Endothelial cell of umbilical vein (primary cell): ENCODE data around the gene NKX3-2. TPM values are rescaled to one million over a fixed set of nuclear protein-coding genes. Genes with fewer than 3 reads are reported as not detected.
A peak's percentile ranks its signal among the peaks of the same experiment; 100 is the strongest.

Experiments used
- BruUV-seq: library from RNA; stranded (reverse); fragments of 400-500 nt; replicated peaks from 2 replicates; lab custom pipeline; 2021; lab: Mats Ljungman, UMichigan
- CTCF ChIA-PET: fragments of 300-600, 350-600 bp; sonication (Branson Sonifier 250); formaldehyde crosslinking; loops from one replicate; lab custom pipeline; 2021; ENCODE audit warnings: antibody characterized with exemption, inconsistent platforms; lab: Charles Lee
- POLR2A ChIA-PET: fragments of 300-600, 350-600 bp; sonication (Branson Sonifier 250); formaldehyde crosslinking; loops from one replicate; lab custom pipeline; 2021; ENCODE audit warnings: antibody characterized with exemption, inconsistent platforms; lab: Charles Lee
- DNase-seq: peaks from one replicate; pipeline ENCODE4 v3.0.0-alpha.2; 2011; ENCODE audit warnings: low read depth, low spot score
- FAIRE-seq: peaks from 2 replicates; lab custom pipeline; 2011; peaks lifted over from hg19 to GRCh38; lab: Jason Lieb, UNC
- H2AFZ ChIP-seq: 2 replicates; pipeline ENCODE4 v1.6.0; 2012; ENCODE audit warnings: low read depth, low read length, control low read depth, inconsistent platforms
- H3K27ac ChIP-seq: 2 replicates; pipeline ENCODE4 v1.5.1; 2011; ENCODE audit warnings: low read depth, mild to moderate bottlenecking, control low read depth, low read length, moderate library complexity; ENCODE audit not compliant: insufficient read depth
- H3K27me3 ChIP-seq, 2 experiments: 2 replicates each; pipeline versions ENCODE4 v1.6.0 to v1.6.1; 2011; ENCODE audit warnings: low read length in 2 of 2, mixed read lengths in 1 of 2; ENCODE audit not compliant: control insufficient read depth in 2 of 2, insufficient read depth in 2 of 2
- H3K36me3 ChIP-seq, 2 experiments: 2 replicates in 1 of 2; 3 replicates in 1 of 2; pipeline ENCODE4 v1.5.1; 2011; ENCODE audit warnings: low read length in 2 of 2, mild to moderate bottlenecking in 1 of 2, moderate library complexity in 1 of 2; ENCODE audit not compliant: control insufficient read depth in 2 of 2, insufficient read depth in 2 of 2; ENCODE audit errors: extremely low read depth in 1 of 2
- H3K4me1 ChIP-seq: 3 replicates; pipeline ENCODE4 v1.5.1; 2011; ENCODE audit warnings: mild to moderate bottlenecking, low read length; ENCODE audit not compliant: control insufficient read depth, insufficient read depth; ENCODE audit errors: extremely low read depth
- H3K4me2 ChIP-seq: 2 replicates; pipeline ENCODE4 v1.6.1; 2011; ENCODE audit warnings: low read length, control low read depth, mixed read lengths; ENCODE audit not compliant: insufficient read depth
- H3K4me3 ChIP-seq, 3 experiments: fragments of 200-600 bp in 1 of 3; sonication (generic), shearing (Covaris generic) in 1 of 3; replicated peaks in 1 of 3; 2 replicates each; pipeline ENCODE4 v1.5.1; 2011 to 2016; ENCODE audit warnings: control low read depth in 3 of 3, low read length in 3 of 3, mild to moderate bottlenecking in 2 of 3, inconsistent platforms in 1 of 3, low read depth in 1 of 3, moderate library complexity in 1 of 3; ENCODE audit not compliant: insufficient read depth in 1 of 3
- H3K79me2 ChIP-seq: 2 replicates; pipeline ENCODE4 v1.6.0; 2012; ENCODE audit warnings: low read length, inconsistent platforms; ENCODE audit not compliant: control insufficient read depth, insufficient read depth
- H3K9ac ChIP-seq: replicated peaks from 2 replicates; pipeline ENCODE3; 2011; ENCODE audit warnings: low read length, control low read depth; ENCODE audit not compliant: insufficient read depth; ENCODE audit errors: extremely low read depth
- H3K9me1 ChIP-seq: replicated peaks from 3 replicates; pipeline ENCODE4 v1.6.0; 2011; ENCODE audit warnings: mild to moderate bottlenecking, low read length; ENCODE audit not compliant: control insufficient read depth, insufficient read depth; ENCODE audit errors: extremely low read depth
- H3K9me3 ChIP-seq: replicated peaks from 2 replicates; pipeline ENCODE4 v1.5.1; 2012; ENCODE audit warnings: low read length, inconsistent platforms; ENCODE audit not compliant: control insufficient read depth, insufficient read depth
- H4K20me1 ChIP-seq: replicated peaks from 2 replicates; pipeline ENCODE3; 2011; ENCODE audit warnings: mild to moderate bottlenecking, low read length; ENCODE audit not compliant: control insufficient read depth, insufficient read depth; ENCODE audit errors: extremely low read depth
- CTCF ChIP-seq, 2 donors: IDR thresholded peaks; 1 replicate in 1 of 2; 2 replicates in 1 of 2; pipeline ENCODE4 v1.5.1; 2011; ENCODE audit warnings: low read length in 2 of 2, mild to moderate bottlenecking in 2 of 2, moderate library complexity in 2 of 2, control low read depth in 1 of 2, inconsistent platforms in 1 of 2, low read depth in 1 of 2; ENCODE audit not compliant: insufficient read depth in 1 of 2; ENCODE audit errors: extremely low read depth in 1 of 2
- EZH2 ChIP-seq: IDR thresholded peaks from 2 replicates; pipeline ENCODE4 v1.6.1; 2012; ENCODE audit warnings: borderline replicate concordance, low read depth, mild to moderate bottlenecking, moderate library complexity, low read length, inconsistent platforms; ENCODE audit not compliant: severe bottlenecking
- GATA2 ChIP-seq: IDR thresholded peaks from 2 replicates; pipeline ENCODE4 v1.7.0; 2011; ENCODE audit warnings: low read depth, mild to moderate bottlenecking, moderate library complexity, mixed read lengths, low read length; ENCODE audit not compliant: insufficient read length, insufficient read depth
- JUN ChIP-seq: IDR thresholded peaks from 2 replicates; pipeline ENCODE4 v1.6.1; 2011; ENCODE audit warnings: borderline replicate concordance, low read depth; ENCODE audit not compliant: insufficient read length, insufficient read depth
- MYC ChIP-seq: IDR thresholded peaks from one replicate; pipeline ENCODE4 v1.6.1; 2011; ENCODE audit warnings: mild to moderate bottlenecking, low read depth, low read length
- POLR2A ChIP-seq: IDR thresholded peaks from 2 replicates; pipeline ENCODE4 v1.6.1; 2012; ENCODE audit warnings: low read depth, mild to moderate bottlenecking, control low read depth, low read length
- dilution Hi-C: fragments of 300-500 bp; cut with MboI; formaldehyde crosslinking; loops from one replicate; pipeline ENCODE4 v1.15.0; 2019; ENCODE audit warnings: low sequenced_read_pairs; ENCODE audit not compliant: extremely low pct_ligation_motif_present
- intact Hi-C: fragments of 100-400 bp; cut with micrococcal nuclease; formaldehyde crosslinking; loops from one replicate; pipeline ENCODE4 v1.10.0; 2022
- polyA plus RNA-seq, 4 experiments: library from polyadenylated mRNA; depleted of rRNA in 3 of 4; stranded (reverse) in 3 of 4; unstranded in 1 of 4; fragments of >200 nt; gene quantifications; 2 replicates each; pipeline versions ENCODE4 v1.2.1 to v1.2.3, GENCODE V29; 2011 to 2012; ENCODE audit warnings: missing spikeins in 1 of 4
- total RNA-seq: library from RNA; stranded (reverse); gene quantifications from 2 replicates; pipeline ENCODE4 v1.2.3, GENCODE V29; 2021

Gene NKX3-2
- total and polyA plus RNA-seq, 2 donors (not counting 3 experiments of a cell fraction or from before 2014, with no cell fraction given): not detected

DNA sequence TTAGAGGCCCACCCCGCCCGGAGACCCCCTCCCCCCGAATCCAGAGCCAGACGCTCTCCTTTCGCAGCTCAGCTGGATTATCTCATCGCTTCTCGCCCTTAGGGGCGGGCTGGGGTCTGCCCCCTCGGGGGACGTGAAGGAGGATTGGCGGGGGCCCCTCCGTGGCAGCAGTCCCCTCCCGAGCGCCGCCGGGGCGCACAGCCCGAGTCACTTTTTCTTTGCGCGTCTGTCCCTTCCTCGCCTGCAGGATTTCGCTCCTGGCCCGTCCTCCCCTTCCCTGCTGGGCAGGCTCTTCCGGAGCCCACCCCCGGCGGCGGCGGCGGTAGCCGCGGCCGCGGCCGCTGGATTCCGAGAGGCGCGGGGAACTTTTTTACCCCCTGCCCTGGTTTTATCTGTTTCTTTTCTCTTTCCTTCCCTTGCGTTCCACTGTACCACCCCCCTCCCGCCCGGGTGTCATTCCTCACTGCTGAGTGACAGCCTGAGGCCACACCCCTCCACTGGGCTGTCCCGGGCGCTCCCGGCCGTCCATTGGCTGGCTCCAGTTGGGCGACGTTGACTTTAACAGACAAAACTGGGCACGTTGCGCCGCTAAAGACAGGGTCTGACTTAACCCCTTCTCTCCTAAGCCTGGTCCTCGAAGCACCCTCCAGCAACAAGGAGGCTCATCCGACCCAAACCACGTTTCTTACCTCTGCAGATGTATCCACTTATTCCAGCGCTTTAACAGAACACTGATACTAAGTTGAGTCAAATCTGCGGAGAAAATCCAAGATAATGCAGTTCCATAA lies 492 bp upstream of the NKX3-2 start:
- FAIRE-seq: peak; percentile 80
- POLR2A ChIA-PET: no interaction called here

More for the DNA sequence above, 492 bp upstream of the NKX3-2 start:
- DNase-seq: peak; percentile 60
- no TSS peak for BruUV-seq
- Histone ChIP-seq H3K36me3 (no peaks in the 10 kb centered on the region), H4K20me1 (no peaks in the 10 kb centered on the region), H3K4me2 (peak overlapping the region; percentile 2), H3K9me3 (no peaks in the 10 kb centered on the region), H3K79me2 (no peaks in the 10 kb centered on the region), H3K4me1 (peaks cover 8% of the 10 kb centered on the region), H3K27me3 (peaks cover 70 to 92% of the 10 kb centered on the region in 2 experiments), H3K9ac (no peak overlapping the region), H2AFZ (peak overlapping the region; percentile 33), H3K9me1 (no peaks in the 10 kb centered on the region), H3K4me3 (peak overlapping the region; percentile 15 to 51 (median 16)), H3K27ac (no peak overlapping the region)
- dilution Hi-C loops: no loop called here
- peak; percentile 16 for TF ChIP-seq EZH2
- no peak for TF ChIP-seq POLR2A
- no peak for TF ChIP-seq JUN
- no peak for TF ChIP-seq GATA2
- no peak for TF ChIP-seq CTCF (IDR thresholded peaks at IDR 0.05; ENCODE audit: extremely low read depth in 1 of 2, insufficient read depth in 1 of 2, low read depth in 1 of 2, low read length in 2 of 2)
- TF ChIP-seq MYC: no peak
- CTCF ChIA-PET: interaction anchor here (1.0 to 1.6 kb wide), 4 partner anchors 11 to 22 kb away, joined by 3 to 6 read pairs (median 5); no protein-coding TSS in a partner anchor
- intact Hi-C loops: loop anchor here (1.0 kb wide), 1 partner anchor 60 kb away; the partner anchor contains the start of gene RAB28
